ENCODE results near the gene CELF2. TPM values are rescaled to one million over a fixed set of nuclear protein-coding genes. Genes with fewer than 3 reads are reported as not detected.

CELF2 gene
- total RNA-seq (2022; extraction: Qiagen RNA extraction): 0.02 to 0.10 TPM (median 0.06 TPM) in 5 replicates

GRCh38 chr10:11017570-11018431 is at the start of gene CELF2:
TSS of gene CELF2 (plus strand) at chr10:11017872. CDS start at chr10:11018090, 218 bp downstream.

Measured in A549 treated with AZD2906 at 1 μM for 4 hours (cell line).